K562 (cell line): ENCODE data around the gene LCNL1. TPM values are rescaled to one million over a fixed set of nuclear protein-coding genes. Genes with fewer than 3 reads are reported as not detected.

Source experiments
- CEBPB ChIP-seq: fragments of 450-650 bp; IDR thresholded peaks from 2 replicates; pipeline ENCODE4 v1.6.1; 2016; ENCODE audit warnings: missing genetic modification characterization, missing compliant biosample characterization
- HDGF ChIP-seq: fragments of 450-650 bp; IDR thresholded peaks from 2 replicates; pipeline ENCODE4 v1.6.1; 2016
- REST ChIP-seq, 2 experiments: fragments of 450-650 bp; formaldehyde crosslinking in 1 of 2; IDR thresholded peaks; 2 replicates each; pipeline versions ENCODE4 v1.4.0 to v1.6.1; 2014 to 2020; ENCODE audit warnings: mild to moderate bottlenecking in 2 of 2, borderline replicate concordance in 1 of 2, low read depth in 1 of 2
- ZNF143 ChIP-seq: sonication (generic); formaldehyde crosslinking; IDR thresholded peaks from 2 replicates; pipeline ENCODE4 v1.9.0; 2022; ENCODE audit warnings: mild to moderate bottlenecking, missing genetic modification reagents
- ZNF785 ChIP-seq: fragments of 250-450 bp; sonication (Bioruptor Pico); IDR thresholded peaks from 2 replicates; pipeline ENCODE4 v1.4.0; 2020; ENCODE audit warnings: mild to moderate bottlenecking
- polyA plus RNA-seq, 8 experiments: library from polyadenylated mRNA; depleted of rRNA in 4 of 8; stranded (reverse) in 5 of 8; unstranded in 3 of 8; fragments of >200 nt; fragmentation: Nextera tagmentation in 2 of 8; fragmentation: Illumina TruSeq in 1 of 8; extraction: Ambion mirVana in 2 of 8; extraction: Trizol in 1 of 8; gene quantifications; 2 replicates each; pipeline versions ENCODE4 v1.2.1 to v1.2.3, GENCODE V29; 2011 to 2014; ENCODE audit warnings: inconsistent platforms in 1 of 8, missing spikeins in 1 of 8
- total RNA-seq, 7 experiments: library from RNA; depleted of rRNA in 6 of 7; stranded (reverse); fragments of >200 nt in 6 of 7; fragmentation: Illumina TruSeq in 2 of 7; extraction: Trizol in 2 of 7; gene quantifications; 2 replicates each; pipeline versions ENCODE4 v1.2.1 to v1.2.3, GENCODE V29; 2011 to 2021; ENCODE audit warnings: low replicate concordance in 1 of 7

The LCNL1 gene
- total and polyA plus RNA-seq, 9 of the 15 experiments (the other 6 are each of a cell fraction or from before 2014, with no cell fraction given): 0.04 to 0.16 (median 0.04) TPM; not detected in 4

GRCh38 chr9:137034709-137035506 lies 52.1 kb downstream of the LCNL1 start (continued):
- TF ChIP-seq REST (IDR thresholded peaks at IDR 0.05; ENCODE audit: borderline replicate concordance) (peak; percentile 91), REST (CRISPR knock-in tag; IDR thresholded peaks at IDR 0.05; ENCODE audit: low read depth) (no peak), ZNF785 (CRISPR knock-in tag) (no peak), CEBPB (0 out of 2 replicates have a peak, but pooled peaks have one; percentile 22), HDGF (peak; percentile 48; the same call in 1 of the 2 replicates), ZNF143 (CRISPR knock-in tag) (no peak)

Other genes with a start within 250 kb of the LCNL1 start
Only the 7 nearest of the 38 such genes appear.
- gene FBXW5, start 38.3 kb upstream of the LCNL1 start, total RNA-seq (2014; rRNA removed): 128 and 144 TPM in 2 replicates
- gene FBXW5, start 38.3 kb upstream of the LCNL1 start, total RNA-seq (2014; rRNA removed; fragmentation: Illumina TruSeq; extraction: Trizol): 3.2 and 6.1 TPM in 2 replicates
- 37.0 and 40.6 TPM in 2 replicates for gene FBXW5, start 38.3 kb upstream of the LCNL1 start, total RNA-seq (2015; rRNA removed; fragmentation: Illumina TruSeq; extraction: Trizol)
- gene FBXW5, start 38.3 kb upstream of the LCNL1 start, total RNA-seq (2021): 99.7 and 103 TPM in 2 replicates
- 37.5 and 55.5 TPM in 2 replicates for gene FBXW5, start 38.3 kb upstream of the LCNL1 start, polyA plus RNA-seq (2011; rRNA removed)
- gene FBXW5, start 38.3 kb upstream of the LCNL1 start, polyA plus RNA-seq (2014; fragmentation: Illumina TruSeq; extraction: Trizol): 10.8 and 36.2 TPM in 2 replicates
- gene FBXW5, start 38.3 kb upstream of the LCNL1 start, polyA plus RNA-seq (2014; fragmentation: Nextera tagmentation; extraction: Ambion mirVana): 1 to 10 TPM in 1 of 2 experiments, under 1 TPM in 1; 0.21 to 1.2 TPM
- 97.6 and 107 TPM in 2 replicates for gene FBXW5, start 38.3 kb upstream of the LCNL1 start, polyA plus RNA-seq (2014; rRNA removed)
- 2.7 and 3.0 TPM in 2 replicates for gene C8G, start 37.8 kb upstream of the LCNL1 start, total RNA-seq (2014; rRNA removed)
- gene C8G, start 37.8 kb upstream of the LCNL1 start, total RNA-seq (2014; rRNA removed; fragmentation: Illumina TruSeq; extraction: Trizol): not detected in 2 replicates
- gene C8G, start 37.8 kb upstream of the LCNL1 start, total RNA-seq (2015; rRNA removed; fragmentation: Illumina TruSeq; extraction: Trizol): 2.9 and 4.4 TPM in 2 replicates
- gene C8G, start 37.8 kb upstream of the LCNL1 start, total RNA-seq (2021): 4.3 and 5.9 TPM in 2 replicates
- 0.35 and 2.0 TPM in 2 replicates for gene C8G, start 37.8 kb upstream of the LCNL1 start, polyA plus RNA-seq (2011; rRNA removed)
- gene C8G, start 37.8 kb upstream of the LCNL1 start, polyA plus RNA-seq (2014; fragmentation: Illumina TruSeq; extraction: Trizol): 0.59 and 1.3 TPM in 2 replicates
- gene C8G, start 37.8 kb upstream of the LCNL1 start, polyA plus RNA-seq (2014; fragmentation: Nextera tagmentation; extraction: Ambion mirVana): under 1 TPM in 1 of 2 experiments, not detected in 1; 0.38 TPM
- 1.9 and 4.0 TPM in 2 replicates for gene C8G, start 37.8 kb upstream of the LCNL1 start, polyA plus RNA-seq (2014; rRNA removed)
- gene LCN12, start 30.7 kb upstream of the LCNL1 start, total RNA-seq (2014; rRNA removed): not detected in 2 replicates
- not detected in 2 replicates for gene LCN12, start 30.7 kb upstream of the LCNL1 start, total RNA-seq (2014; rRNA removed; fragmentation: Illumina TruSeq; extraction: Trizol)
- gene LCN12, start 30.7 kb upstream of the LCNL1 start, total RNA-seq (2015; rRNA removed; fragmentation: Illumina TruSeq; extraction: Trizol): not detected in 2 replicates
- gene LCN12, start 30.7 kb upstream of the LCNL1 start, total RNA-seq (2021): not detected in 2 replicates
- 0.24 TPM in 1 of 2 replicates, not detected in the other for gene LCN12, start 30.7 kb upstream of the LCNL1 start, polyA plus RNA-seq (2011; rRNA removed)
- not detected in 2 replicates for gene LCN12, start 30.7 kb upstream of the LCNL1 start, polyA plus RNA-seq (2014; fragmentation: Illumina TruSeq; extraction: Trizol)
- not detected for gene LCN12, start 30.7 kb upstream of the LCNL1 start, polyA plus RNA-seq (2014; fragmentation: Nextera tagmentation; extraction: Ambion mirVana)
- gene LCN12, start 30.7 kb upstream of the LCNL1 start, polyA plus RNA-seq (2014; rRNA removed): 0.05 TPM in 1 of 2 replicates, not detected in the other
- gene PTGDS, start 5.5 kb upstream of the LCNL1 start, total RNA-seq (2014; rRNA removed): 5.2 and 7.4 TPM in 2 replicates
- 0.65 TPM in 1 of 2 replicates, not detected in the other for gene PTGDS, start 5.5 kb upstream of the LCNL1 start, total RNA-seq (2014; rRNA removed; fragmentation: Illumina TruSeq; extraction: Trizol)
- gene PTGDS, start 5.5 kb upstream of the LCNL1 start, total RNA-seq (2015; rRNA removed; fragmentation: Illumina TruSeq; extraction: Trizol): 2.0 and 2.9 TPM in 2 replicates
- gene PTGDS, start 5.5 kb upstream of the LCNL1 start, total RNA-seq (2021): 4.6 and 4.7 TPM in 2 replicates
- gene PTGDS, start 5.5 kb upstream of the LCNL1 start, polyA plus RNA-seq (2011; rRNA removed): 2.6 and 4.4 TPM in 2 replicates
- 1.2 and 2.7 TPM in 2 replicates for gene PTGDS, start 5.5 kb upstream of the LCNL1 start, polyA plus RNA-seq (2014; fragmentation: Illumina TruSeq; extraction: Trizol)
- gene PTGDS, start 5.5 kb upstream of the LCNL1 start, polyA plus RNA-seq (2014; fragmentation: Nextera tagmentation; extraction: Ambion mirVana): under 1 TPM; 0.46 to 0.55 TPM
- gene PTGDS, start 5.5 kb upstream of the LCNL1 start, polyA plus RNA-seq (2014; rRNA removed): 7.0 and 7.1 TPM in 2 replicates
- 147 and 175 TPM in 2 replicates for gene PAXX, start 9.4 kb downstream of the LCNL1 start, total RNA-seq (2014; rRNA removed)
- 13.6 and 20.4 TPM in 2 replicates for gene PAXX, start 9.4 kb downstream of the LCNL1 start, total RNA-seq (2014; rRNA removed; fragmentation: Illumina TruSeq; extraction: Trizol)
- gene PAXX, start 9.4 kb downstream of the LCNL1 start, total RNA-seq (2015; rRNA removed; fragmentation: Illumina TruSeq; extraction: Trizol): 59.9 and 63.7 TPM in 2 replicates
- gene PAXX, start 9.4 kb downstream of the LCNL1 start, total RNA-seq (2021): 136 and 140 TPM in 2 replicates
- gene PAXX, start 9.4 kb downstream of the LCNL1 start, polyA plus RNA-seq (2011; rRNA removed): 38.5 and 41.3 TPM in 2 replicates
- gene PAXX, start 9.4 kb downstream of the LCNL1 start, polyA plus RNA-seq (2014; fragmentation: Illumina TruSeq; extraction: Trizol): 23.3 and 45.8 TPM in 2 replicates
- gene PAXX, start 9.4 kb downstream of the LCNL1 start, polyA plus RNA-seq (2014; fragmentation: Nextera tagmentation; extraction: Ambion mirVana): 1 to 10 TPM; 1.2 to 6.2 TPM
- 175 and 182 TPM in 2 replicates for gene PAXX, start 9.4 kb downstream of the LCNL1 start, polyA plus RNA-seq (2014; rRNA removed)
- not detected in 2 replicates for gene CLIC3, start 13.6 kb downstream of the LCNL1 start, total RNA-seq (2014; rRNA removed)
- gene CLIC3, start 13.6 kb downstream of the LCNL1 start, total RNA-seq (2014; rRNA removed; fragmentation: Illumina TruSeq; extraction: Trizol): not detected in 2 replicates
- gene CLIC3, start 13.6 kb downstream of the LCNL1 start, total RNA-seq (2015; rRNA removed; fragmentation: Illumina TruSeq; extraction: Trizol): not detected in 2 replicates
- 0.18 and 0.29 TPM in 2 replicates for gene CLIC3, start 13.6 kb downstream of the LCNL1 start, total RNA-seq (2021)
- gene CLIC3, start 13.6 kb downstream of the LCNL1 start, polyA plus RNA-seq (2011; rRNA removed): 0.07 TPM in 1 of 2 replicates, not detected in the other
- gene CLIC3, start 13.6 kb downstream of the LCNL1 start, polyA plus RNA-seq (2014; fragmentation: Illumina TruSeq; extraction: Trizol): not detected in 2 replicates
- gene CLIC3, start 13.6 kb downstream of the LCNL1 start, polyA plus RNA-seq (2014; fragmentation: Nextera tagmentation; extraction: Ambion mirVana): not detected
- 0.27 TPM in 1 of 2 replicates, not detected in the other for gene CLIC3, start 13.6 kb downstream of the LCNL1 start, polyA plus RNA-seq (2014; rRNA removed)
- 4.6 and 5.5 TPM in 2 replicates for gene ABCA2, start 45.2 kb downstream of the LCNL1 start, total RNA-seq (2014; rRNA removed)
- 0.69 and 0.99 TPM in 2 replicates for gene ABCA2, start 45.2 kb downstream of the LCNL1 start, total RNA-seq (2014; rRNA removed; fragmentation: Illumina TruSeq; extraction: Trizol)
- 1.6 and 2.9 TPM in 2 replicates for gene ABCA2, start 45.2 kb downstream of the LCNL1 start, total RNA-seq (2015; rRNA removed; fragmentation: Illumina TruSeq; extraction: Trizol)
- 12.1 and 14.9 TPM in 2 replicates for gene ABCA2, start 45.2 kb downstream of the LCNL1 start, total RNA-seq (2021)
- gene ABCA2, start 45.2 kb downstream of the LCNL1 start, polyA plus RNA-seq (2011; rRNA removed): 12.1 and 24.4 TPM in 2 replicates
- gene ABCA2, start 45.2 kb downstream of the LCNL1 start, polyA plus RNA-seq (2014; fragmentation: Illumina TruSeq; extraction: Trizol): 6.1 and 9.9 TPM in 2 replicates
- not detected for gene ABCA2, start 45.2 kb downstream of the LCNL1 start, polyA plus RNA-seq (2014; fragmentation: Nextera tagmentation; extraction: Ambion mirVana)
- 16.2 and 16.3 TPM in 2 replicates for gene ABCA2, start 45.2 kb downstream of the LCNL1 start, polyA plus RNA-seq (2014; rRNA removed)